Measurements from ENCODE around the gene GOT1.

- TF ChIP-seq, protein P1, sequence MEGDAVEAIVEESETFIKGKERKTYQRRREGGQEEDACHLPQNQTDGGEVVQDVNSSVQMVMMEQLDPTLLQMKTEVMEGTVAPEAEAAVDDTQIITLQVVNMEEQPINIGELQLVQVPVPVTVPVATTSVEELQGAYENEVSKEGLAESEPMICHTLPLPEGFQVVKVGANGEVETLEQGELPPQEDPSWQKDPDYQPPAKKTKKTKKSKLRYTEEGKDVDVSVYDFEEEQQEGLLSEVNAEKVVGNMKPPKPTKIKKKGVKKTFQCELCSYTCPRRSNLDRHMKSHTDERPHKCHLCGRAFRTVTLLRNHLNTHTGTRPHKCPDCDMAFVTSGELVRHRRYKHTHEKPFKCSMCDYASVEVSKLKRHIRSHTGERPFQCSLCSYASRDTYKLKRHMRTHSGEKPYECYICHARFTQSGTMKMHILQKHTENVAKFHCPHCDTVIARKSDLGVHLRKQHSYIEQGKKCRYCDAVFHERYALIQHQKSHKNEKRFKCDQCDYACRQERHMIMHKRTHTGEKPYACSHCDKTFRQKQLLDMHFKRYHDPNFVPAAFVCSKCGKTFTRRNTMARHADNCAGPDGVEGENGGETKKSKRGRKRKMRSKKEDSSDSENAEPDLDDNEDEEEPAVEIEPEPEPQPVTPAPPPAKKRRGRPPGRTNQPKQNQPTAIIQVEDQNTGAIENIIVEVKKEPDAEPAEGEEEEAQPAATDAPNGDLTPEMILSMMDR (conservative IDR thresholded peaks at IDR 0.05; ENCODE audit: low read depth, low read length), result no peak
- no peak for TF ChIP-seq EZH2 (IDR thresholded peaks at IDR 0.05; ENCODE audit: borderline replicate concordance, low read depth, low read length, poor library complexity, severe bottlenecking)
Observed at GRCh38 chr10:99412099-99412498, 18.3 kb downstream of the GOT1 start.

Measured in A673 (cell line).